Ovary (tissue), 3 donors: Measurements from ENCODE around the gene CENPF.

Source experiments
- CTCF ChIP-seq, 3 donors: fragments of 450-650 bp in 2 of 3; fragments of 200-600 bp in 1 of 3; IDR thresholded peaks; one replicate each; pipeline versions ENCODE4 v1.5.1 to v1.8.0; 2016 to 2022; ENCODE audit warnings: antibody characterized with exemption in 3 of 3, mild to moderate bottlenecking in 1 of 3
- POLR2A ChIP-seq: fragments of 450-650 bp; IDR thresholded peaks from one replicate; pipeline ENCODE4 v1.6.1; 2017; ENCODE audit warnings: antibody characterized with exemption, mild to moderate bottlenecking, moderate library complexity
- donor health status: DM: no; HTN: no; CAD: no.

- no peak for TF ChIP-seq CTCF (IDR thresholded peaks at IDR 0.05)
- TF ChIP-seq POLR2A = no peak
Observed at GRCh38 chr1:214700437-214700836, 97.4 kb downstream of the CENPF start.
